ENCODE data around the gene TBC1D22A.

GRCh38 chr22:46909237-46910030 is 147.0 kb downstream of the TBC1D22A start:
- TF ChIP-seq CTCF (IDR thresholded peaks at IDR 0.05) (no peak), POLR2A (IDR thresholded peaks at IDR 0.05) (no peak)
